Stimulated activated naive CD4-positive, alpha-beta T cell (primary cell): ENCODE measurements around the gene SMYD3.

ENCODE experiments used
- DNase-seq, 6 experiments: peaks; one replicate each; lab custom pipeline; 2025; lab: John Stamatoyannopoulos, UW

SMYD3 gene

DNA sequence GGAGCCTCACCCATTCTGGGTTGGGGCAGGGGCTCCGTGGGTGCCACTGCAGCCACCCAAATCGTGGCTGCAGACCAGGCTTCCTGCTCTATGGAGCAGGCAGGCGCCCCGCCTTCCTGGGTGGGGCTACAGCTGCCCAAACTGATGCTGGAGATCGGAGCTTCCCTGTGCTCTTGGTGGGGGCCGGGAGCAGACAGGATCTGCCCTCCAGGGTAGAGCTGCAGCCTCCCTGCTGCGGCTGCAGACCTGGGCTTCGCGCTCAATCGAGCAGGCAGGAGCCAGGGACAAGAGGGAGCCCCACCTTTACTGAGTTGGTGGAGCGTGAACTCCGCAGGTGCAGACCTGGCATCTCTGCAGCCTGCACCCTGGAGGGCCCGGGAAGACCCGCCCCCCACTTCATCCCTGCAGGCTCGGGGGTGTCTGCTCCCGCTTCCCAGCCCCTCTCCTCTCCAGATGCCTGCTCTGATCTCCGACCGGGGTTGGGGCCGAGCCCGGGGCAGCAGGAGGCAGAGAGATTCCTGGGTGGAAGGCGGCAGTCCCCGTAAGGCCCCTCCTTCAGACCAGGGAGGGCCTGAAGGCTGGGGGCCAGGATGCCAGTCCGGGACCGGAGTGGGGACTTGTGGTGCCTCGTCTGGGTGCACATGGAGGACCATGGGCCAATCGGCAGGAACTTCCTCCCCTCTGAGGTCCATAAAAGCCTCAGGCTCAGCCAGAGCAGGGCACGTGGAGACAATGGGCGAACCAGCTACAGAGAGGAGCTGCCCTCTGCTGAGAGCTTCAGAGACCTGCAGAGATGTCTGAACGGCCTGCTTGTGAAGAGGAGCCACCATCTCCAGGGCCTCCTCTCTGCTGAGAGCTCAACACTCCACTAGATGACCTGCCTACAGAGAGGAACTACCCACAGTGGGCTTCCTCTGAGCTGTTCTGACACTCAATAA lies 359.3 kb downstream of the SMYD3 start:
- no peak for DNase-seq

DNA sequence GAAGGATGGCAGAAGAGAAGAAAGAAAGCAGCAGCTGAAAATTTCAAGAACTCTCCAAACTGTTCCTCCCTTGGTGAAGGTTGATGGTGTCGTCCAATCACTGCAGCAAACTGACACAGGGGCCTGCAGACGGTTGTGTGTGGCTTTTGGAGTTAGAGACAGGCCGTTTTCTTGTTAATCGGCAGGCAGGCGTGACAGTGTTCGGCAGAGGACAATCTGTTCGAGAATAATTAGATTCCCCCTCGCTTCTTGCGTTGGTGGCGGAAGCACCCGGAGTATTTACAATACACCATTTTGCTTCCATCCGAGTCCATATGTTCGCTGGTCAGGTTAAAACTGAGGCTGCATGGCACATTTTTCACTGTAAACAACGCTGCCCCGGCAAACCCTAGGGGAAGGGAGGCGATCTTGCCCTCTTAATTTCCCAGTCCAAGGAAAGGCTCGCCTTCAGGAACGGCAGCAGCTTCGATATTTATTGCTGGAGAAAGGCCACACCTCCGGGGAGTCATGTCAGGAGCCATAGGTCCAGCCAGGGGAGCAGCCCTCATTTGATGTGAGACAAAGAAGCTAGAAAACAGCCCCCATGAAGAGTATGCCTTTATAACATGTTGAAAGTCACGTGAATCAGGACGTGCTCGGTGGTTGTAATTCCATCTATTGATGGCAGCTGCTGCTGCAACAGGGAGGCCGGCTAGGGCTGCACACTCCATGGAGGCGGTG lies 360.1 kb downstream of the SMYD3 start:
- DNase-seq, result no peak

DNA sequence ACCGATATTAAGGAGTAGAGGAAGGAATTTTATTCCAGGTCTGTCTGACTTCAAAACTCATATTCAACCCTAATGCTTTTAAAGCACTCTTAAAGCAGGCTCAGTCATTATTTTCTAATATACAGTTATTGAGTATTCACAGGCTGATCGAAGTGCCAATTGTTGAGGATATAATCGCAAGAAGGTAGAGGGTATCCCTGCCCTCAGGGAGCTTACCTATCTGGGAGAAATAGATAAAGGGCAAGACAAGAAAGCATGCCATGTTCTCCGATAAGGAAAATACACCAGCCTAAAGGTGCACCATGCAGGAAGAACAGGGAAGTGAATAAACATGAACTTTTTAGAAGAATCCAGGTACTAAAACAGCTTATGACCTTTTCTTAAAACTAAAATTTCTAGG lies 361.2 kb downstream of the SMYD3 start:
- DNase-seq, result no peak

DNA sequence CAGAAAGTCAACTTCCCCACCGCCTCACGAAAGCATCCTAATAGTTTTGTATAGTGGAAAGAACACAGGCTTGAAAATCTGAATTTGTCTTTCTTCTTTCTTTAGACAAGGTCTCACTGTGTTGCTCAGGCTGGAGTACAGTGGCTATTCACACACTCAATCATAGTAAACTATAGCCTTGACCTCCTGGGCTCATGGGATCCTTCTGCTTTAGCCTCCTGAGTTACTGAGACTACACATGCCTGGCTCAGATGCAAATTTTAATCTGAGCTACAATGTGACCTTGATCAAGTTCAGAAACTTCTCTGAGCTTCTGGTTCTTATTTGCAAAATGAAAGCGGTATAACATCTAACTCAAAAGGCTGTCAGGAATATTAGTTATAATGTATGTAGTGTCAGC lies 362.1 kb downstream of the SMYD3 start:
- DNase-seq, result no peak

DNA sequence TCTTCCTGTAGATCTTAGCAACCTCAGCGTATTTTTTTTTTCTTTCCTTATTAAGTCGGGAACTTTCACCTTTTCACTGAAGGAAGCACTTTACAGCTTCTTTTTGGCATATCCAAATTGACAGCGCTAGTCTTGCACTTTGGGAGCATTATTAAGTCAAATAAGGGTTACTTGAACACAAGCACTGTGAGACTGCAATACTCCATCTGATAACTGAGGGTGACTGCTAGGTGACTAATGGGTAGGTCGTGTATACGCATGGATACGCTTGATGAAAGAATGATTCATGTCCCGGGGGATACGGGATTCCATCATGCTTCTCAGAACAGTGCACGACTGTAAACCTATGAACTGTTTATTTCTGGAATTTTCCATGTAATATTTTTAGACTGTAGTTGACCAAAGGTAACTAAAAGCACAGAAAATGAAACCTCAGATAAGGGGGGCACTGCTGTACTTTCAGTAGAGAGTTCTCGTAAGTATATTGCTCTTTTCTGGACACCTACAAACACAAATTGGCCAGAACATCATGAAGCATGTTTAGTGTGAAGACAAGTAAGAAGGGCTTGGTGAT lies 364.7 kb downstream of the SMYD3 start:
- DNase-seq, result no peak

DNA sequence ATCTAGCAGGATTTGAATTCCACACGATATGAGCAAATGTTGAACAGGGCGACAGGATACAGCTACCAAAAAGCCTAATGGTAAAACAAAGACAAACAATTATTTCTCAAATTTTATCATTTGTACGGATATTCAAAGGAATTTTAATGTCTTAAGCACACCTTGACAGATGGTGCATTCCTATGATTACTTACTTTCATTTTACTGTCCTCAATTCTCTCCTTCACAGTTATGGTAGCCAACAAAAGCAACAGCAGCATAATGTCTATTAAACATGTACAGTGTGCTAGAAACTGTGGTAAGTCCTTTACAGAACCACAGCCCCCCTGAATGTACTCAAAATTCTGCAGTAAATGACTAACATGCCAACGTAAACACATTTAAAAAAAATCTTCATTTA lies 365.8 kb downstream of the SMYD3 start:
- DNase-seq, result no peak

DNA sequence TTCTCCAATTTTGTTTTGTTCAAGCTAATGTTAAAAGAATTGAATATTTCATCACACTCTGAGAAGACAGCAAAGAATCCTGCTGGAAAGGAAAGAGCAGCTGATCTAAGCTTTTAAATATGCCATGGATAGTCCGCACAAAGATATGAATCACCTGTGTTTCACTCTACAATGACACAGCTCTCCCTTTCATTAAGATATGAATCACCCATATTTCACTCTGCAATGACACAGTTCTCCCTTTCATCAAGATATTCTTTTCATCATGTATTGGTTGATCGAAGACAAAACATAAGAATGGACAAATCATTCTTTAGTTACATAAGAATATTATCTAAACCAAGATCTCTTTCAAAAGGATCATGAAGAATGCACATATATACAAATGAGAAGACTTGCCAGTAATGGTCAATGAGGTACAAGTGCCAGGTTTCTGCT lies 367.3 kb downstream of the SMYD3 start:
- no peak for DNase-seq

DNA sequence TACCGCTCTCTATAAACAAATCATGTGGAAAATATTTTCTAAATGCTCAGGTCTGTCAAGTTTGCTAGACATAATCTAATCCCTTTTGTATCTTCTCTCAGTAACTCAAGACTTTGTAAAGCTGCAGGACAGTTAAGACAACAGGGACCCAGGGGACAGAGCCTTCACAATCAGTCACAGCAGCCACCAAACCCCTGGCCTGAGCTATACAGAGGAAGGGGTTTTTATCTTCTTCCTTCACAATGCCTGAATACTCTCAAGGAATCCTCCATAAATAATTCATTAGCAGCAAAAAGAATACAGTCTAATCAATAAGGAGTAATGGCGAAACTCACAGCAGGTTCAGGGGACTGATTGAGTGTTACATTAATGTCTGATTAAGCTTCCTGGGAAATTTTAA lies 368.3 kb downstream of the SMYD3 start:
- DNase-seq, result no peak

DNA sequence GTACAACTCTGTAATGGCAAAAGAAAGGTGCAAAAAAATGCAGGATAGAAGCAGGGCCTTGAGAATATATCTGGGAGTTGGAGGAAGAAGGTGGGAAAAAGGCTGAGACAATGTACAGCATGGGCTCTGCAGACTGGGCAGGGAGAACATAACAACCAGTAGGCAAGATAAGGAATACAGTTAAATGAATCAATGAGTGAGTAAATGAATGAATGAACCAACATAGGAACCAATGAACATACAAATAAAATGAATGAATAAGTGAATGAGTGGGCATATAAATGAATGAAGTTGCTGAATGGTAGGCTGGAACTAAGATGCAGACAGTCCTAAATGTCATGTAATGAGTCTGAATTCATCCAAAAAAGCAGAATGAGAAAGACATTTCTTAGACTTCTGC lies 370.6 kb downstream of the SMYD3 start:
- no peak for DNase-seq

DNA sequence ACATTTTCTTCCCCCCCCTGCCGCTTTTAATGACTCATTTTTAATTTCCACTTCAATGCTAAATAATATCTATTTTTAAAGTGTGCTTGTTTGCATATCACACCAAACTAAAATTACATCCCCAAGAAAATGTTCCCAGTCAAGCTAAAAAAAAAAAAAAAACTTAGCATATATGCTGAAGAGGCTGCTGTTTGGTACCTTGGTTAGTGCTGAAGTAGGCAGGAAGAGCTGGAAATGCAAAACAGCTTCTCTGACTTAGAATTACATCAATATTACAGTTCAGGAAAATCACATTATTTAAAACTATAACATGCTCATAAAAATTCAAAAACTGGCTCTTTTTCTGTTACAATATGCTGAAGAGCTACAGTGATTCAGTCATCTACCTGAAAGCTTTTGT lies 372.3 kb downstream of the SMYD3 start:
- no peak for DNase-seq

DNA sequence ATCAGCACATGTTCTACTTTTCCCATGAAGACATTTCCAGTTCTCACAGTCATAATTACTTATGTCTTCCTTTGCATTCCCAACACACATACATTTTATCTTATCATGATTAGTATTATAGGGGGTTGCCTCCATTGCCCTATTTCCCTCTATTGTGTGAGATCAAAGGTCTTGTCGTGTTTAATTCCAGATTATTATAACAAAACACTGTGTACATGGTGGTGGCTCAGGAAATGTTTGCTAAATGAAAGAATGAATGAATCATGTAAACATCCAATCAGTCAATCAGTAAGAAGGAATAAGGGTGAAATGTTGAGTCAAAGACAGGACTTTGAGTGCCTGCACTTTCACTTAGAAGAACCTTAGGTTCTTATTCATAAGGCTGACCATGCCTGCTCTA lies 376.0 kb downstream of the SMYD3 start:
- no peak for DNase-seq

DNA sequence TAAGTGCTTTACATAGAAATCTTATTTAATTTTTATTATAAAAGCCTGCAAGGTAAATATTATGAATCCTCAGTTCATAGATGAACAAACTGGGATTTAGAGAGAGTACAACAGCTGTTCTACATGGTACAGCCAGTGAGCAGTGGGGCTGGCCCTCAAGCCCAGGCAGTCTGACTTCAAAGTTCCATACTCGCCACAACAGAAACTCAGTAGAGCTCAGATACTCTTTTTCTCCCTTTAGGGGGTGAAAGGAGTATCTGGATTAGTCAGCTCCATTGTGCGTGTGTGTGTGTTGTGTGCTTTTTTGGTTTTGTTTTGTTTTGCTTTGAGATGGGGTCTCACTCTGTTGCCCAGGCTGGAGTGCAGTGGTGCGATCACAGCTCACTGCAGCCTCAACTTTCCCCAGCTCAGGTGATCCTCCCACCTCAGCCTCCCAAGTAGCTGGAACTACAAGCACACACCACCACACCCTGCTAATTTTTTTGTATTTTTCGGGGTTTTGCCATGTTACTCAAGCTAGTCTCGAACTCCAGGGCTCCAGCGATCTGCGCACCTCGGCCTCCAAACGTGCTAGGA lies 378.5 kb downstream of the SMYD3 start:
- DNase-seq, result no peak

DNA sequence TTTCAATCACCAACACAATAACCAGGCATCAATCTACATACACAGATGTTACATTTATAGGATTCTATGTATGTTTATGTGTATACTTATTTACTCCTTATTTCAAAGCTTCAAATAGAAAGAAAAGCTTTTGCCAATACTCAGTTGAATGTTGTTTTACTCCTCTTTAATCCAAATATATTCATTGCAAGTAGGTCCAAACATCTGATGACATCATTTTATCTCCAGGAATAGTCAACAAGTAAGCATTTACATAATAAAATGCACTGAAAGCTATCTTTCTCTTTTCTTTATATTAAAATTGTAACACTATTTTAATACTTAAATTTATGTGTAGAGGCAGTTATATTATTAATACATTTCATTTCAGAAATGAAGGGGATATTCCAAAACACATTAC lies 380.5 kb downstream of the SMYD3 start:
- no peak for DNase-seq

DNA sequence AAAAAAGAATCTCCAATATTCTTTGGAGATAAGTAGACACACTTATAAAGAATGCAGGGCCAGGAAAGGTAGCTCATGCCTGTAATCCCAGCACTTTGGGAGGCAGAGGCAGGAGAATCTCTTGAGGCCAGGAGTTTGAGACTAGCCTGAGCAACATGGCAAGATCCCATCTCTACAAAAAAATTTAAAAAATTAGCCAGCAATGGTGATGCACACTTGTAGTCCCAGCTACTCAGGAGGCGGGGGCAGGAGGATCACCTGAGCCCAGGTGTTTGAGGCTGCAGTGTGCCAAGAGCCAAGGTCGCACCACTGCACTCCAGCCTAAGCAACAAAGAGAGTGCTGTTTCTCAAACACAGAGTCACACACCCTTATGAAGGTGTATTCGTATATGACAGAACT lies 385.0 kb downstream of the SMYD3 start:
- DNase-seq, result no peak

DNA sequence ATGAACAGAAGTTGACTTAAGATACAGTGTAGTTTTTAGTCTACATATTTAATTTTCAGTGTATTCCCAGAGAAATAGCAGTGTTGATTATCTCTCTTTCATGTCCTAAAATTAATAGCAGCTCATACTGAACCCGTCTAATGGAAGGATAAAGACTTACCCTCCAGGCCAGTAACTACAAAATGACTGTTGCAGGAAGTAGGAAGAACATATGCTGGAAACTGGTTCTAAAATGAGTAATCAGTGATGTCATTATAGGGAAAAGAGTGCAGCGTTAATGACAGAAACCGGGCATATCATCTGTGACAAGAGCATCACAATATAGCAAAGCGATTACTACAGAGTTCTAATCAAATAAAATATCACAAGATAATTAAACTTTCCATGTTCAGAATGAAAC lies 385.5 kb downstream of the SMYD3 start:
- no peak for DNase-seq

DNA sequence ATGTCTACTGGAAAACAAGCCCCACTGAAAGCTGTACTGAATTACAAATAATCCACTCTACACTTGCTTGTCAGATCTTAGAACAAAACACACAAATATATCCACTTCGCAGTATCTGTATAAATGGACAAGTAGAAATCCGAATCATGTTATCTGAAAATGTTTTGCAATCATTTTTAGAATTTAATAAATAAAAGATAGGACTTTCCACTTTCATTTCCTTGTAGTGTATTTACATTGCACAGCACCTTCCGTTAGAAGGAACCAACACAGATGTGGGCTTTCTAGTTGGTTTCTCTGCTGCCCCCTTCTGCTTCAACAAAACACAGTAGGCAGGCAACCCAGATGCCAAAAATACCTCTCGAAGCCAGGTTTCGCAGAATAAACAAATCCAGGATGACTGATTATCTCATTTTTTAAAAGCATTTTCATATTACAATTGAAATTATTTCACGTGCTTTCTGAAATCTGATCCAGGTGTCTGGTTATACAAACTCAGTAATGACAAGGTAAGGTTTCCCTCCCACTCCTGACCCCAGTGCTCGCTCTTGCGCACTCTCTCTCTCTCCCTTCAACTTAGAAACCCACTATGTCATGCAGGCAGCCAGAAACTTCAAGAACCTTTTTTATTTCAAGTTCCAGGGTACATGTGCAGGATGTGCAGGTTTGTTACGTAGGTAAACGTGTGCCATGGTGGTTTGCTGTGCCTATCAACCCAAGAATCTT lies 389.9 kb downstream of the SMYD3 start:
- peak; percentile 10 to 83 (median 60) for DNase-seq

DNA sequence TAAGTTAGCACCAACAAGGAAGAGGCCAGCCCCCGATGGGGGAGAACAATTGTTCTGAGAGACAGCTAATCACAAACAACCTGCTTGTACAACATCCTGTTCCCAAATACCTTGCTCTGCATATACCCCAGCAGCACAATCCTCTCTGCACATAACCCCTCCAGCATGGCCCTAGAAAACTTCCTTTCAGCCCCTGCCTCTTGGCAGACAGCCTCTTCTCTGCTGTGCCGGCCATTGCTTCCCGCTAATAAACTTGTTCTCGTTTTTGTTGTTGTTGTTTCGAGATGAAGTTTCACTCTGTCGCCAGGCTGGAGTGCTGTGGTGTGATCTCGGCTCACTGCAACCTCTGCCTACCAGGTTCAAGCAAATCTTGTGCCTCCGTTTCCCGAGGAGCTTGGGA lies 392.7 kb downstream of the SMYD3 start:
- no peak for DNase-seq

DNA sequence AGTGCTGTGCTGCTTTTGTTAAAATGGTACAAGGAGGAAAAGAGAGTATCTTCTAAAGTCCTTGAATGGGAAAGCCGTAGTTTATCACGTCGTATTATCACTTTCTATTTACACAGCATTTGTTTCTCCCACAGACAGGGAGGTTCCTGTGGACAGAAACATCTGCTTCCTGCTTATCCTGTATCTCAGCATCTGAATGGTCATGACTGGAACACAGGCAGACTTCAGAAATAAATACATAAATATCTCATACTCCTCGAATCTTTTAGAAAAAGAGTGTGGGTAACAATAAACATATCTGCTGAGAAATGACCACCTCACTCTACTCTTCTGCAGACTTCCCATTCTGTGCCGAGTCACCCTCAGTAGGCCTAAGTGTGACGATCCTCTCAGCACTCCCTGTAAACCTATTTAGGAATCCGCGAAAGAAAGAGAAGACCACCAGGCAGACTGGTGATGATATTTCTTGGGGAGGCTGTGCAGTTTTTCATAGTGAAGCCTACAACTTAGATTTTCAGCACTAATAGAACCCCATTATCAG lies 393.5 kb downstream of the SMYD3 start:
- DNase-seq, result no peak

DNA sequence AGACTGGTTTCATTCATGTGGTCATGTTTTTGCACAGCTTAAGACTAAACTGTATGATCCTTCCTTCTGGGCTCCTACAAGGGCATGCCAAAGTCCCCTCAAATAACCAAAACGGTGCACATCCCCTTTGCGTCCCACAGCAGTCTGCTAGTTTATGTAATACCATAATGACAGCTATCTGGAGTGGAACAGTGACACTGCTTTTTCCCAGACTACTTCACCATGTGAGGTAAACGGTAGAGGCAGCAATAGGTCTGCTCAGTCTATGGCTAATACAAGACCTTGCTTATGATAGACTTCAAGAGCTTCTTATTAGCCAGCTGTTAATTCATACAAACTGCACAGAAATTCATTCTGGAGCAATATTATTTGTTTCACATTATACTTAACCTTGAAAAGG lies 395.5 kb downstream of the SMYD3 start:
- DNase-seq, result no peak

DNA sequence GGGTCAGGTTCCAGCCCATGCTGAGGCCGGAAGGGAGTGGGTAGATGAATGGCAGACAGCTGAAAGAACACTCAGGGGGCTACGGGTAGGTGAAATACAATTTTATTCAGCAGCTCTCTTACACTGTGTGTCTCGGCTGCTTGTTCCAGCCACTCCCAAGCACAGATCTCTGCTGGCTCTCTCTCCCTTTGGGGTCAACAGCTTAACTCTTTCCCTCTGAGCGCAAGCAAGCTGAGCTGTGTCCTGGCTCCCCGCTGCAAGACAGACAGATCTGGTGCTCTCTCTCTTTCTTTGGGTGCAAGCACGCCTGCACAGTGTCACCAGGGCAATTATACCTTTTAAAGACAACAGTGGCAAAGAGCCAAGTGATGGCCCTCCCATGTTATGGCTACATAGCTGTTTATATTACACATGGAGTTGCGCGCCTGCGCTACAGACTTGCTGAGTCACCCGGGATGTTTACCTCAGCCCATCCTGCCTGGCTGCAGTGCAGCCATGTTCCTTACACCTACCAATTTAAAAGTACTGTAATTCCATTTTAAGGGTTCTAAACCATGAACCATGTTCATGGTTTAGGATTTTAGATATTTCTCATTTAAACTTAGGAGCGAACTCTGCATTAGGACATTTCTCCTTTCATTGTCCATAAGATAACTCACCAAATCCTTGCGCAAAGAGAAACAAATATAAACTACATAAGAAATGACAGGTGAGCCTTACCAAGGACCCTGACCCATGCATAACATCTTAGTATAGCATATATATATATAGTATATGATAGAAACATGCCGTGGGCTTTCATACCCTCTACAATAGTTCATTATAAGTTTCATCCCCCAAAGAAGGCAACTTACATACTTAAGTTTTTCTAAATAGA lies 396.5 kb downstream of the SMYD3 start:
- no peak for DNase-seq
